Pons (tissue), 1 donor: Measurements from ENCODE around the gene TRIAP1.

Experiments used
- DNase-seq: peaks from one replicate; pipeline ENCODE4 v3.0.0-alpha.2; 2016; ENCODE audit warnings: low spot score

TRIAP1 gene

GRCh38 chr12:120429368-120429767 is 16.8 kb downstream of the TRIAP1 start:
- DNase-seq, result no peak

DNA sequence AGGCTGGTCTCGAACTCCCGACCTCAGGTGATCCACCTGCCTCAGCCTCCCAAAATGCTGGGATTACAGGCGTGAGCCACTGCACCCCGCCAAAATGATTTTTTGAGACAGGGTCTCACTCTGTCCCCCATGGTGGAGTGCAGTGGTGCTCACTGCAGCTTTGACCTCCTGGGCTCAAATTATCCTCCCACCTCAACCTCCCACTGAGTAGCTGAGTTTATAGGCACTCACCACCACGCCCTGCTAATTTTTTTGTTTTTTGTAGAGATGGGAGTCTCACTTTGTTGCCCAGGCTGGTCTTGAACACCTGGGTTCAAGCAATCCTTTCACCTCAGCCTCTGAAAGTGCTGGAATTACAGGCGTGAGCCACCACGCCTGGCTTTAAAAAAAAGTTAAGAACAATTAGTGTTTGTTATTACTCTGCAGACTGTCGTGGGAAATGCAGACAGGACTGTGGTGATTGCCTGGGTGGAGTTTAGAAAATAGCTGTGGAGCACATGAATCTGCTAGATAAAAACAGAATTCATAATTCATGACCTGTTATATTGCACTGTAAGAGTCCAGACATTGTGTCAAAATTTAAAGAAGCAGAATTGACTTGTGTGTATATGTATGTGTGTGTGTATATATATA is 17.5 kb downstream of the TRIAP1 start:
- no peak for DNase-seq

DNA sequence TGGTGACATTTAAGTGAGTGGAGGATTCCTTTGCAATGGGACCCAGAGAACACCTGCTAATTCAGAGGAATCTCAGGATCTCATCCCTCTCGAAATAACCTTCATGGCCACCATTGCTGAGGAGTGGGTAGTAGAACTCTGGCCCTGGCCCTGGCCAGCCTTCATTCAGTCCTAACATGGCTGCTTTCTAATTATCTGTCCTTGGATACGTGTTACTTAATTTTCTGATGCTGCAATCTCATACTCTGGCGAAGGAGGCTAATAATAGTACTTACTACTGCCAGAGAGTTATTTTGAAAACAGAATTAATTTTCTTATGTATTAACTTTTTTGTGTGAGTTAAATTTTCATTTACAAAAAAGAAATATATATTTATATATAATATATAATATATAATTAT is 20.4 kb downstream of the TRIAP1 start:
- no peak for DNase-seq

DNA sequence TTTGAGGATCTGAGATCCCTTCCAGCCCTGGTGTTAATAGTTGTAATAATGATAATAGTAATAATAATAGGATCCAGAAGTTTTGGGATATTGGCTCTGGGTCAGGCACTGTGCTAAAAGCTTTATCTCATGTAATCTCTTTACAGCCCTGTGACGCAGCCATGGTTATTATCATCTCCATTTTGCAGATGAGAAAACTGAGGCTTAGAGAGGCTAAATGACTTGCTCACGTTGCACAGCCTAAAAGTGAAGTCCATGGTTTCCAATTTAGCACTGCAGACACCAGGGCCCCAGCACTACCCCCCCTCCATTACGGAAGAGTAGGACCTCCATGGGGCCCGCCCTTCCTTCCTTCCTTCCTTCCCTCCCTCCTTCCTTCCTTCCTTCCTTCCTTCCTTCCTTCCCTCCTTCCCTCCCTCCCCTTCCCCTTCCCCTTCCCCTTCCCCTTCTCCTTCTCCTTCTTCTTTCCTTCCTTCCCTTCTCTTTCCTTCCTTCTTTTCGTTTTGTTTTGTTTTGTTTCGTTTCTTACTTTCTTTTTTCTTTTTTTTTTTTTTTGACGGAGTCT is 23.2 kb downstream of the TRIAP1 start:
- no peak for DNase-seq

- DNase-seq, result no peak
Observed at GRCh38 chr12:120421701-120422100, 24.5 kb downstream of the TRIAP1 start.

- DNase-seq, result no peak
Observed at GRCh38 chr12:120417917-120418580, 28.1 kb downstream of the TRIAP1 start.

DNA sequence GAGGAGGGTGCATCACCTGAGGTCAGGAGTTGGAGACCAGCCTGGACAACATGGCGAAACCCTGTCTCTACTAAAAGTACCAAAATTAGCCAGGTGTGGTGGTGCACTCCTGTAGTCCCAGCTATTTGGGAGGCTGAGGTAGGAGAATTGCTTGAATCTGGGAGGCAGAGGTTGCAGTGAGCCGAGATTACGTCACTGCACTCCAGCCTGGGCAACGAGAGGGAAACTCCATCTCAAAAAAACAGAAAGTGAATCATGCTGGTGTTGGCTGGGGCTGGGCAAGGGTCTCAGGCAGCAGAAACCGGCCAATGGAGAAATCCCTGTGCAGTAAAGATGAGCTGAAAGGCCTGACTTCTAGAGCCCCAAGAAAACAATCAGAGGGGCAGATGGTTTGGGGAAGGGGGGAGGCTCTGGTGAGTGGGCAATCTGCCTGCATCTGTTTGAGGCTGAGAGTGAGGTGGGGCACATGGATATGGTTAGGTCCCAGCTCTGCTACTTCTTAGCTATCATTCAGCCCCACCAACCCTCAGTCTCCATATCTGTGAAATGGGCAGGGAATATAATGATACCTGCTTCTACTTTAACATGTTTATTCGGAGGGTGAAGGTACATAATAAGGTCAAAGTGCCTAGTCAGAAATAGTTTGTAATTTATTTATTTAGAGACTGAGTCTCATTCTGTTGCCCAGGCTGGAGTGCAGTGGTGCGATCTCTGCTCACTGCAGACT is 29.5 kb downstream of the TRIAP1 start:
- no peak for DNase-seq

GRCh38 chr12:120413901-120414695 is 32.1 kb downstream of the TRIAP1 start:
- peak; percentile 29 for DNase-seq

DNA sequence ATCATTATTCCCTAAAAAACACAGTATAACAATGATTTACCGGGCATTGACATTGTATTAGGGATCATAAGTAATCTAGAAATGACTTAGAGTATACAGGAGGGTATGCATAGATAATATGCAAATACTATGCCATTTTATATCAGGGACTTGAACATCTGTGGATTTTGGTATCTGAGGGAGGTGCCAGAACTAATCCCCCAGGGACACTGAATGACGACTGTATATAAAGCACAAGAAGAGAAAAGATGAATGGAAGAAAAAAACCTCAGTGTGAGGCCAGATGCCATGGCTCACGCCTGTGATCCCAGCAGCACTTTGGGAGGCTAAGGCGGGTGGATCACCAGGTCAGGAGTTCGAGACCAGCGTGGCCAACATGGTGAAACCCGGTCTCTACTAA is 33.8 kb downstream of the TRIAP1 start:
- no peak for DNase-seq

DNA sequence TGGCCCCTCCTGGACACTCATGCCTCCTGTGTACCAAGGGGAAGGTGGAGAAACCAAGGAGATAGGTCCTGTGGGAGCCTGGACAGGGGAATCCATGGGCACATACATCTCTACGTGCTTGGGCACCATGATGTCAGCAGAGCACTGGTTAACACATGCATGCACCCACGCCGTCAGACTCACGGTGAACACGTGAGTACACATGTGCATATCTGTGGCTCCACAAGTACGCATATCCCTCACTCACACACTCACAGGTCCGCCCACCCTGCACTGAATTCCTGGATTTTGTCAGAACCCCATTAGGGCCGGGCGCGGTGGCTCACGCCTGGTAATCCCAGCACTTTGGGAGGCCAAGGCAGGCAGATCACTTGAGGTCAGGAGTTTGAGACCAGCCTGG is 37.4 kb downstream of the TRIAP1 start:
- no peak for DNase-seq

DNA sequence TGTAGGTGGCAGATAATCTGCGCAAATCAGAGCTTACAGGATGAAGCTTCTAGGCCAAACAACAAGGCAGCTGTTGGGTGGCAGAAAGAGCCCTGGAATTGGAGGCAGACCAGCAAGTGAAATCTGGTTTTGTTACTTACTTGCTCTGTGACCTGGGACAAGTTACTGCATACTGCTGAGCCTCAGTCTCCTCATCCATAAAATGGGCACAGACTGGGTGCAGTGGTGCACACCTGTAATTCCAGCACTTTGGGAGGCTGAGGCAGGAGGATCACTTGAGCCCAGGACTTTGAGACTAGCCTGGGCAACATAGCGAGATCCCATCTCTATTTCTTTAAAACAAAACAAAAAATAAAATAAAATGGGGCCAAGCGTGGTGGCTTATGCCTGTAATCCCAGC is 39.6 kb downstream of the TRIAP1 start:
- no peak for DNase-seq

GRCh38 chr12:120406069-120406468 is 40.1 kb downstream of the TRIAP1 start:
- DNase-seq, result no peak

DNA sequence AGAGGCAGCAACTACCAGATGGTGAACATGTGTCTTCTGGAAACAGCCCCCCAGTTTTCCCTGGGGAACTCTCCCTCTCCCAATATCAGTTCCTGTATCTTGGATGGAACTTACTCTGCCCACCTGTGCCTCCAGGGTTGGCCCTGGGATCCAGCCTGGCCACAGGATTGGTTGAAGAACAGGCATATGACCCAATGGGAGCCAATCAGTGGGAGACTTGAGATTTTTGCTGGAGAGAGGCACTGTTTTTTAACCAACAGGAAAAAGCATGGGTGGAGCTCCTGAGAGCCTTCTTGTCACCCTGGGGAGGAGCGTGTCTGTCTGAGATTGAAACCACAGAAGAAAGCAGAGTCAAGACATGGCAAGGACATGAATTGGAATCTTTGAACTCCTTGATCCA is 41.9 kb downstream of the TRIAP1 start:
- no peak for DNase-seq

GRCh38 chr12:120403869-120404268 is 42.3 kb downstream of the TRIAP1 start:
- DNase-seq, result no peak

DNA sequence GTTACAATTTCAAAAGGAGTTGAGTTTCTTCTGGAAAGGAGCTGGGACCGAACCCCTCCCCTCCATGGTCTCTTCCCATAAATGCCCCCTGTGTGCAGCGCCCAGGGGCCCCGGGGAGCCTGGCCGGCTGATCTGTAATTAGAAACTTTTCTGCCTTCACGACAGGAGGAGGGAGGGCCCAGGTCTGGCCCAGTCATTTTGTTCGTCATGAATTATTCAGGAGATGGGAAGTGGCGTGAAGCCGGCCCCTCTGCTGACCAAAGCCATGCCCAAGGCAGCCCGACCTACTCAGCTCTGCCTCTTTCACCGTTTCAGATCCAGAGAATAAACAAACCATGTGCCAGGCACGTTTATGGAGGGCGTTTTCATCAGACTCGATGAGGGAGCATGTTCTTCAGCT is 44.0 kb downstream of the TRIAP1 start:
- no peak for DNase-seq

- DNase-seq, result no peak
Observed at GRCh38 chr12:120399531-120399930, 46.7 kb downstream of the TRIAP1 start.

GRCh38 chr12:120397824-120398540 is 48.2 kb downstream of the TRIAP1 start:
- DNase-seq, result no peak

GRCh38 chr12:120394483-120395367 is 51.5 kb downstream of the TRIAP1 start:
- DNase-seq, result no peak
